Hepatic stellate cell (primary cell): ENCODE results near the gene MOGAT3.

Experiments used
- DNase-seq: peaks from one replicate; pipeline ENCODE4 v3.0.0; 2011; ENCODE audit warnings: low spot score

Gene MOGAT3

DNA sequence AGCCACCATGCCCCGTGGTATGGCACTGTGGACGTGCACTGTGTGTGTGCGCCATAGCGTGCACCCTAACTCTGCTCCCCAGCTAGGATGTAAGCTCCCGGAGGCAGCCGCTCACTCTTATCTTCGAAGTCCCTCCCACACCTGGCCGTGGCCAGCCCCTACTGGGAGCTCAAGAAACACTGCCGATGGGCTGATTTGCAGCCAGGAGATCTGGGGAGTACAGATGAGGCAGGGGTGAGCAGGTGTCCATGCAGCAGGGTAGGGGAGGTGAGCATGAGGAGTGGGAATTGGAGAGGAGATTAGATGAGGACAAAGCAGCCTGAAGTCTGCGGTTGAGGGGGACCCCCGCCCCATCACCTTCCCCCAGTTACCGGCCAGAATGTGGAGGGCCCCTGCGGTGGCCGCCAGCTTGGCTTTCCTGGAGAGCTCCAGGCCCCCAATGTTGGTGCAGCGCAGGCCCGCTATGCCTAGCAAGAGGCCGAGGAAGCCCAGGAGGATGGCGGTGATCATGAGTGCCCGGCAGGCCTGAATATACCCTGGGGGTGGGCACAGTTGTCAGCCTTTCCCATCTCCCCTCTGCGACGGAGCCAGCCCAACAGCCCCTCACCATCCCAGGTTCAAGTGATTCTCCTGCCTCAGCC lies 33.2 kb upstream of the MOGAT3 start:
- DNase-seq = no peak

DNA sequence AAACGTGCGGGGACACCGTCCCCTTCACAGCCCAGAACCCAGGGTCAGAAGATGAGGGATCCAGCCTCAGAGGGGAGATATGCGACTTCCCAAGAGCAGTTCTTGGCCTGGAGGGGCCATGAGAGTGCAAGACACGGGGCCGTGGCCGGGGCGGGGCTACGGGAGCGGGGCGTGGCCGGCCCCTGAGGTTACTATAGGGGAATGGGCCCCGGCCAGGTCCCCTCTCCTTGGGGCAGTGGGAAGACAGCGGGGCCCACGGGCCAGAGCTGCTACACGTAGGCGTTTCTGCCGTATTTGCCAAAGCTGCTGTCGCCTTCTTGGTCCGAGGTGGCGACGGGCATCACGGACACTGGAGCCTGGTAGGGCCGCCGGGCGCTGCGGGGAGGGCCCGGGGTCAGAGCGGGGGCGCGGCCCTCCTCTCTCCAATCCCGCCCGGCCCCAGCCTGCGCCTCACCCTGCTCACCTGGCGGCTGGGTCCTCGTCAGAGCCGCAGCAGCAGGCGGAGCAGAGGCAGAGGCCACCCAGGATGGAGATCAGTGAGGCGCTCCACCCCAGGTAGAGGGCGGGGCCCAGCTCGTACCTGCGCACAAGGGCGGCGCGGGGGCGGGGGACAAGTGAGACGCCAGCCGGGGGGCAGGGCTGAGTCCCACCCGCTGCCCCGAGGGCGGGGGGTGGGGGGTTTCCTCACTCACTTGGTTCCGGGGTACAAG lies 31.5 kb upstream of the MOGAT3 start:
- DNase-seq = no peak

DNA sequence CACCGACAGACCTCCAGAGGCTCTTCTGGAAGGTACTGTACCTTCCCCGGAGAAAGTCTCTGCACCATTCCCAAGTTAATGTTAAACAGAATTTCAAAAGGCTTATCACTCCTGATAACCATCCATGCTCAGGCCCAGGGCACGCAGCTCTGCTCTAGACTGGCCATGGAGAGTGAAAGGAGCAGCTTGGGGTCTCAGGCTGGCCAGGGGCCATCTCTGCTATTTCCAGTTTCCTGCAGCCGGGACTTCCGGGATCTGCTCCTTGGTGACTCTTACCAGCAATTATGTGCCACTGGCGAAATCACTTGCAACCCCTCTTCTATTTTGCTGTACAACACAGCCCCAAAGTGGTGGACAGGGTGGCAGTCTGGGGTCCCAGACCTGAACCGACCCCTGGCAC lies 30.8 kb upstream of the MOGAT3 start:
- DNase-seq = no peak

DNA sequence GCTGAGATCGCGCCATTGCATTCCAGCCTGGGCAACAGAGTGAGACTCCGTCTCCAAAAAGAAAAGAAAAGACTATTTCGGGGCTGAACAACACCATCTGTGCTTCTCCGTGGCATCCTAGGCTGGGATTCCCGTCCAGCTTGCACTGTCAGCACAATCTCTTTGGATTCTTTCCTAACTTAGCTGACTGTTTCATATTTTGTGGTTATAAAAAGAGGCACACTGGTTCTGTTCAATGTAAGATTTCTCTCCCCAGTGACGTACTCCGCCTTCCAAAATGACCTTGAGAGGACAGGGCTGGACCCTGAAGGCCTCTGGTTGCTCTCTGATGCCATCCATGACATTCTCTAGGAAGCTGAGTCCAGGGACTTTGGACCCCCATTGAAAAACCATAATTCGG lies 25.9 kb upstream of the MOGAT3 start:
- DNase-seq = no peak

DNA sequence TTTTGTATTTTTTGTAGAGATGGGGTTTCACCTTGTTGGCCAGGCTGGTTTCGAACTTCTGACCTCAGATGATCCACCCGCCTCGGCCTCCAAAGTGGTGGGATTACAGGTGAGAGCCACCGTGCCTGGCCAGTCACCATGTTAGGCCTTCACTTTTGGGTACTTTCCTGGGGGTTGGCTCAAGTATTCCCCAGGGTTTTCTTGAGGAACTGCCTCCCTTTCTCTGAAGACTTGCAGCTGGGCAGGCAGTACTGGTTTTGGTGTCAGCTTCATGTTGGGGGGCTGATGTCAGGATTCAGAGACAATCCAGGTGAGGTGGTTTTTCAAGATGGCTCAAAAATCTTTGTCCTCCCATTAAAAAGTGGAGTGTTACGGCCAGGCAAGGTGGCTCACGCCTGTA lies 24.8 kb upstream of the MOGAT3 start:
- no peak for DNase-seq

DNA sequence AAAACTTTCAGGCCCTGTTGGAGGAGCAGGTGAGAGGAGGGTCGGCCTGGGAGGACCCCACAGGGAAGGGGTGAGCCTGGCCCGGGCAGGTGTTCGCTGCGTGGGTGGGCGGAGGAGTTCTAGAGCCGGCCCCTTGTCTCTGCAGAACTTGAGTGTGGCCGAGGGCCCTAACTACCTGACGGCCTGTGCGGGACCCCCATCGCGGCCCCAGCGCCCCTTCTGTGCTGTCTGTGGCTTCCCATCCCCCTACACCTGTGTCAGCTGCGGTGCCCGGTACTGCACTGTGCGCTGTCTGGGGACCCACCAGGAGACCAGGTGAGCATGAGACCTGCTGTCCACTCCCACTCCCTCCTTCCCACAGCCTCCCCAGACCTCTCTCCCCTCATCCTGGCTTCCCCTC lies 22.7 kb upstream of the MOGAT3 start:
- DNase-seq = no peak

DNA sequence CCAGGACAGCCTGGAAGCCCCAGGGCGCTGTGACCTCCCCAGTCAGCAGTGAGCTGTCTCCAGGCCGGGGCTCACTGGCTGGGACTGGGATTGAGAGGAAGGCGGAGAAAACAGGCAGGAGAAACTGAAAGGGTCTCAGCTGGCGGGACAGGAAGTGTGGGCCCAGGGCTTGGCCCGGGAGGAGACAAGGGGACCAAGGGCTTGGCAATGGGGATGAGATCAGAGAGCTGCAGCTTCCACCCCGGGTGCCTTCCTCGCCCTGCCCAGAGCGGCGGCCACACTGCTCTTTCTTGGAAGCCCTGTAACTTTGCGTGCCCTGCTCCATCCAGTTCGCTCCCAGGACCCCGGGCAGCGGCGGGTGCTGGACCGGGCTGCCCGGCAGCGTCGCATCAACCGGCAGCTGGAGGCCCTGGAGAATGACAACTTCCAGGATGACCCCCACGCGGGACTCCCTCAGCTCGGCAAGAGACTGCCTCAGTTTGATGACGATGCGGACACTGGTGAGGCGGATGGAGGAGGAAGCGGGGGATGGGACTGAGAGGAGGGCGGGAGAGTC lies 21.5 kb upstream of the MOGAT3 start:
- no peak for DNase-seq

DNA sequence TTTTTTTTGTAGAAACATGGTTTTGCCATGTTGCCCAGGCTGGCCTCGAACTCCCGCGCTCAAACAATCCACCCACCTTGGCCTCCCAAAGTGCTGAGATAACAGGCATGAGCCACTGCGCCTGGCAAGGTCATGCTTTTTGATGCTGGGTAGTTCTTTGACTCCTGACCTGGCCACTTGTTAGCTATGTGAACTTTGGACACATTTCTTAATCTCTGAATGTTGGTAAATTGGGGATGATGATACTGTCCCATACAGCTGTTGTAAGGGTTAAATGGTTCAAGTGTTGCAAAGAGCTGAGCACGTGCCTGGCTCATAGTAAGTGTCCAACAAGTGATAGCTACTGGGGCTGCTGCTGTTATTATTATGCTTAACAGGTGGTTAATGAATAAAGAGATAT lies 19.5 kb upstream of the MOGAT3 start:
- no peak for DNase-seq

DNA sequence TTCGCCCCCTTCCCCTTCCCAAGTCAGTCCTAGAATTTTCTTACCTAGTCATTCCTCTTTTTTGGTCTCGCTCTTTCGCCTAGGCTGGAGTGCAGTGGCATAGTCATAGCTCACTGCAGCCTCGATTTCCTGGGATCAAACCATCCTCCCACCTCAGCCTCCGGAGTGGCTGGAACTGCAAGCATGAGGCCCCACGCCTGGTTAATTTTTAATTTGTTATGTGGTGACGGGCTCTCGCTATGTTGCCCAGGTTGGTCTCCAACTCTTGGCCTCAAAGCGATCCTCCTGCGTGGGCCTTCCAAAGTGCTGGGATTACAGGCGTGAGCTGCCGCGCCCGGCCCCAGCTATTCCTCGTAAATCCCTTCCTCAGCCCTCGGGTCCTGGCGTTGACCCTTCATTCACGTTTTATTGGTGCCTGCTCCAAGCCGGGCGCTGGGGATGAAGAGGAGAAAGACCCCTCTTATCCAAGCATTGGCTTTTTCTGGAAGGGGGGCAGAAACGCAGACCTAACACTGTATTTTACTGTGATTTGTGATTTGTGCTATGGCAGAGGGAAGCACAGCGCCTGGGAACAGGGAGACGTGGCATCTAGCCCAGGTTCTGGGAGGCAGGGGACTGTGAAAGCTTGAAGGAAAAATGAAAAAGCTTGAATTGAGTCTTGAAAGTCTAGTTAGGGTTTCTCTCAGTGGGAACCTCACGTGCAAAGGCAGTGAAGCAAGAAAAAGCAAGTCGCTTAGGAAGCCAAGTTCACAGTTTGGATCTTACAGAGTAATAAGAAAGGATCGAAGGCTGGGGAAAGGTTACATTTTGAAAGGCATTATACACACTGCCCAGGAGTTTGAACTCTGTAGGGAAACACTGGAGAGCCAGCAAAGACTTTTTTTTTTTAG lies 17.6 kb upstream of the MOGAT3 start:
- no peak for DNase-seq

DNA sequence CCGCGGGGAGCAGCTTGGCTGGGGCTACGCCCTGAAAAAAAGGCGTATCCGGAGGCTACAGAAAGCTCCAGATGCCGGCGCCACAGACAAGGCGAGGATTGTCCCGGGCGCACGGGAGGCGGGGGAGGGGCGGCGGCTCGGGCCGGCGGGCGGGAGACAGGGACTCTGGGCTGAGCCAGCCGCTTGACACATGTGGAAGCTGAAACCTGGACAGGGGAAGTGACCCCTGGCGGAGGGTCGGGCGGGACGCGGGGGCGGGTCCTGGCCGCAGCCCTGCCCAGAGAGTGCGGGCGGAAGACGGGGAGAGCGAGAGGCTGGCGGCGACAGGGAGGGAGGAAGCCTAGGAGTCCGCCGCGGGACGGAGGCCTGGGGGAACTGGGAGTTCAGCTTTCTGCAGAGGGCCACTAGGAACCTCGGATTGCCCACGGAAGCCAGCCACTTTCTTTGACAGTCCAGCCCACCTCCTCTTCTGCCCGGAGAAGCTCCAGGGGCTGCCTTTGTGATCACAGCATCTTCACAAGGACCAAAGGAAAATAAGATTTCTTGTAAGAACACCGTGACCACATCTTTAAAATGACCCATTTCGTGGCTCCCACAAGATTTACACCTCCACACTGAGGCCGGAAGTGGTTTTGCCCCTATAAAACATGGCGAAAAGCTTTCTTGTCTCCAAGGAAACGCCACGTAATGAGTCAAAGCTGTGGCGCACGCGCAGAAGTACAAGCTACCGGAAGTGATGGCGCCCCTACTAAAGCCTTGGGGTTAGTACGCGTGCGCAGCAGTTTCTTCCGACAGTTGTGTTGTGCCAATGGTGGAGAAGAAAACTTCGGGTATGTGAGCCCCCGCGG lies 16.8 kb upstream of the MOGAT3 start, which contains the start of the genes PLOD3 and ZNHIT1:
Gene PLOD3, minus strand, starts transcription at position 194 of the 848 bp plus-strand sequence. CDS start 307 bp downstream, outside the sequence.
Gene ZNHIT1, plus strand, starts transcription at position 778 of the 848 bp plus-strand sequence. Its CDS starts 31 bp downstream, at position 809.
- peak; percentile 100 for DNase-seq

DNA sequence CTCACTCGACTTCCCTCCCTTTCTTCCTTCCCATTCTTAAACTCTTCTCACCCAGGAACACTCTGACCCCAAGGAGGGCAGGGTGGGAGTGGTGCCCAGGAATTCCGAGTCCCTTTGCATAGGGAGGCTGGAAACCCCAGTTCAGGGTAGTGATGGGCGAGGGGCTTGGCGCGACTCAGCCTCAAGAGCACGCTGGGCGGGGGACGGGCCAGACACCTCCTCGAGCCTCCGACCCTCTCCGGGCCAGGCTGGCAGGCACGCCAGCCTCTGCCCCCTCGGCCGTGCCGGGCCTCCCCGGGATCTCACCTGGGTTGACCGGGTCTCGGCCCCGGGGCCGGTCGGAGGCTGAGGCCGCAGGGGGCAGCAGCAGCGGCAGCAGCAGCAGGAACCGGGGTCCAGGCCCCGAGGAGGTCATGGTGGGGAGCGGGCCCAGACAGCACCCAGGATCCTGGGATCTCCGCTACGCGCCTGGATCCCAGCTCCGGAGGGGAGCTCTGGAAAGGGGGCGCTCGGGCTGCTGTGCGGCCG lies 16.1 kb upstream of the MOGAT3 start:
- no peak for DNase-seq

DNA sequence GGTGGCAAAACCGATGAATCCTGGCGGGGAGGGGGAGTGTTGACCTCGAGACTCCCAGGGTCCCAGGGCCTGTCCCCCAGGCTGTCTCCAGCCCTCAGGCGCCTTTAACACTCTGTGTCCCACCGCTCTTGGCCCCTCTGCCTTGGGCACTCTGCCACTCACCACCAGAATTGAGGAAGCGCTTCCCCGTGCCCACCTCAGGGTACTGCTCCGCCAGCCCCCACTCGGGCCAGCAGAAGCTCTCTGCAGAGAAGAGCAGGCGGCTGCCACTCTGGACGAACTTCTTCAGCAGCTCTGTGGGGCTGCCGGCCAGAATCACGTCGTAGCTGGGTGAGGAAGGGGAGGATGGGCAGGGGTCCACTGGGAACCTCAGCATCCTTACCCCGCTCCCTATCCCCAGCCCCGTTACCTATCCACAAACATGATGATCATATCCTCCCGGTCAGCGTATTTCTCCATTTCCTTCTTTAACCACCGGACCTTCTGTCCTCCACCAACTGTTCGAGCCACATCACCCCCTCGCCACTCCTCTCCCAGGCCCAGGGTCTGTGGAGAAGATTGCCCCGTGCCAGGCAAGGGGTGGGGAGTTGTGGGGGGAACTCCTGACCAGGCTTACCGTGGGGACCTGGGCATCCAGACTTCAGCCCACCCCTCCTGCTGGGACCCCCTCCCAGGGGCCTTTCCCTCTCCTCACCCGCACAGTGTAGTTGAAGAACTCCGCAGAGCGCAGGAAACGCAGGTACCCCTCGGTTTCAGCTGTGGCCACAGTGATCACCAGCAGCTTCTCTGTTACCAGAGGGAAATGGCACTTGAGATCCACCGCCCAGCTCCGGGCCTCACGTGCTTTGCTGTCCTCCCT lies 15.4 kb upstream of the MOGAT3 start:
- DNase-seq = peak; percentile 62

DNA sequence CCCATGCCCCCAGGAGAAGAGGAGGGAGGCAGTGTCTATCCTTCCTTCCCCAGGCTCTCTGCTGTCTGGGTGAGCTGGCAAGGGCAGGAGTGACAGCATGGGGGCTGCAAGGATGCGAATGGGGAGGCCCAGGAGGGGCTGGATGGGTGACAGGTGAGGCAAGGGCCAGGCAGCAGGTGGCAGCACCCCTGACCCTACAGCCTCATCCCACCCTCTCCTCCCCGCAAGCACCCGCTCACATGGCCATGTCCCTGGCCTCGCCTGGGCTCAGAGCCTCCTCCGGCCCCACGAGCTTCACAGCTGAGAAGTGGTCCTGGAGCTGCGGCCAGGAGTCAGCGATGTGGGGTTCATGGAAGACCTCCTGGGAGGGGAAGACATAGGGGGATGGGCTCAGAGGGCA lies 11.2 kb upstream of the MOGAT3 start:
- no peak for DNase-seq

DNA sequence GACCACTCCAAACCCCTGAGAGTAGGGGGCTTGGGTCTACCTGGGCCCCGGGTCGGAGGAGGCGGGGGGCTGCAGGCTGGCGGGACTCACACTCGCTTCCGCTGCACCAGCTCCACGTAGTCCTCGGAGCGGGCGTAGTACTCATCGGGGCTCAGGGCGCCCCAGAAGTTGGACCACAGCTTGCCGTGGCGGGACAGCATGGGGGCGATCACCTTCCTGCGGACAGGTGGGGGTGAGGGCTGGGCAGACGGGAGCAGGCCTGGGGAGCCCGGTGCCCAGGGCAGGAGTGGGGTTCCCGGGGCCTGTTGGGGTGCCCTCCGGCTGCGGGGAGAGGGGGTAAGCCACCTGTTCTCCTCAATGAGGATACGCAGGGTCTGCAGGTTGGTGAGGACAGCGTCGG lies 10.7 kb upstream of the MOGAT3 start:
- DNase-seq = no peak

DNA sequence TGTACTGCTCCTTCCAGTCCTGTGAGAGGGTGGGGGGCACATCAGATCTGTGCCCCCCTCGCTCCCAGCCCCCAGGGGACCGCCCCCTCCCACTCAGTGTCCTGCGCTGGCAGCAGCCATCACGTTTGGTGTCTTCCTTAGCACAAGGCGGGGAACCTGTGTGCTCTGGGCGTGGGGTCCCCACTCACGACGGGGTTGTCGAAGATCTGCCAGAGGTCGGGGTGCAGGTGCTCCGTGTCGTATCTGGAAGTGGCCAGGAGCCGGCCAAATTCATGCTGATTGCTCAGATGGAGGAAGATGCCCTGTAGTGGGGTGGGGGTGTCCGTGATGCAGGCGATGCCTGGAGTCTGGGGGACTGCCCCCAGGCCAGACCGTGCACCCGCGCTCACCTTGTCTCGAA lies 9.3 kb upstream of the MOGAT3 start:
- no peak for DNase-seq

DNA sequence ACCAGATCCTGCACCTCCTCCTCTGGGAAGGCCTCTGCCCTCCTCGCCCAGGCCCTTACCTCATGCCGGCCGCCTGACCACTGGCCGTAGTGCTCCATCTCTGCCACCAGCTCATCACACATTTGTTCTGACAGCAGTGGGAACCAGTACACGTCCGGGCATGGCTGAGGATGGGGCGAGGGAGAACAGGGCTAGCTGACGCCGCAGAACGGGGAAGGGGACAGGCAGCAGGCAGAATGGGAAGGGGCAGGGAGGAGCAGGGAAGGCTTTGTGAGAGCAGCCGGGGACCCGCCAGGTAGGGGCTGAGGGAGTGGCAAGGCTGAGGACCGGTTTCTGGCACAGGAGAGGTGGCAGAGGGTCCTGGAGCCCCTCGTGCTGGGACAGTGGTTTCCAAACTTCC lies 8.0 kb upstream of the MOGAT3 start:
- no peak for DNase-seq

DNA sequence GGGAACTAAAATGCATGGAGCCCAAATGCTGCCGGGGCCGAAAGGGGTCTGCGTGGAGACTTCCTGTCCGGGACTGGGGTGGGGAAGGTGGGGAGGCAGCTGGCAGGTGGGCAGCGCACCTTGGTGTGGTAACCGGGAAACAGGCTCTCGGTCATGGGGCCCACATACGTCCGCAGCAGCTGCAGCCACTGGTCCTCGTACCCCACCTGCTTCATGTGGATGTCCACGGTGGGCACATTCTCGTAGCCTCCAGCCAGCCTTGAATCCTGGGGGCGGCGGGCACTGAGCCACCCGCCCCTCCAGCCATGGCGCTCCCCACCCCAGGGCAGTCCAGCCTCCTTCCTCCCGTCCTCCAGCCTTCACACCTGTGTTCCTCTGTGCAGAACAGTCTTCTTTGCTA lies 6.6 kb upstream of the MOGAT3 start:
- DNase-seq = no peak

DNA sequence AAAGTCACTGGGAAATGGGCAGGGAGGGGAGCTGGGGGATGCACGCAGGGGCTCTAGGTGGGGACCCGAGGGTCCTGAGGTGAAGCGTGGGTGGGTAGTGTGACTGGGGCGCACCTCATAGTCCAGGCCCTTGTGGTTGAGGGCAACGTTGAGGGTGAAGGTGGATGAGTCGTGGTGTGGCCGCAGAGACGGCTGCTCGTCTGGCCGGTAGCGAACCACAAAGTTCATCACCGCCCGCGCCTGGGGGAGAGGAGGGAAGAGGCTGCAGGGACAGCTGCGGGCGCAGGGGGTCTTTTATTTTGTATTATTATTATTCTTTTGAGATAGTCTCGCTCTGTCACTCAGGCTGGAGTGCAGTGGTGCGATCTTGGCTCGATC lies 5.8 kb upstream of the MOGAT3 start:
- no peak for DNase-seq

DNA sequence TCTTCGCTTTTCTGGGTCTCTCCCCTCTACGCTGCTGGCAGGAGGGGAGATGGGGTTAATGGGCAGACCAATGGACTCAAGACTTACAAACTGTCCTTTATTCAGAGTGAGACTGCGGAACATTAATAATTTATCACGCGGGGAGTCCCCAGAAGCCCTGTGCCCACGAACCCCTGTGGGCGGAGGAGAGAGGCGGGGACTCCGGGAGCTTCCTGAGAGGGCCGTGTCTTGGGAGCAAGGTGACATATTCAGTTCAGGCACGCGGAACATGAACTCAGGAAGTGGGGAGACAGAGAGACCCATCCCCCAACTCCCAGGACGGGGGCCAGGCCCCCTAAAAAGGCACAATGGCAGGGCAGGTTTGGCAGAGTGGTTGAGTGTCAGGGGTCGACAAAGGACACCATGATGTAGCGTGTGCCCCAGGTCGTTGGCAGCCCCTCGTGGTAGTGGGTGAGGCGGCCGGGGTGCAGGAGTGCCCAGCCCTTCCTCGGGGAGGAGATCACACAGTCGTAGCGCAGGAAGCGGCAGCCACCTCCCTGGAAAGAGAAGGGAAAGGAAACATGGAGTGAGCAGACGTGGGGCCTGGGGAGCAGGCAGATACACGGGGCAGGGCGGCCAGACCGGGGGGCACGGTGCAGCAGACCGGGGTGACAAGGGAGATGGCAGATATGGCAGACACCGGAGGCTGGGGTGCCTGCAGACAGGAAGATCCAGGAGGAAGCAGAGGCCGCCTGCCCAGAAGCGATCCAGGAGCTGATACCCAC lies 5.2 kb upstream of the MOGAT3 start:
- DNase-seq = no peak
